ENCODE measurements around the gene TNP2. TPM values are rescaled to one million over a fixed set of nuclear protein-coding genes. Genes with fewer than 3 reads are reported as not detected.

Gene TNP2
- polyA plus RNA-seq, 3 donors: not detected

DNA sequence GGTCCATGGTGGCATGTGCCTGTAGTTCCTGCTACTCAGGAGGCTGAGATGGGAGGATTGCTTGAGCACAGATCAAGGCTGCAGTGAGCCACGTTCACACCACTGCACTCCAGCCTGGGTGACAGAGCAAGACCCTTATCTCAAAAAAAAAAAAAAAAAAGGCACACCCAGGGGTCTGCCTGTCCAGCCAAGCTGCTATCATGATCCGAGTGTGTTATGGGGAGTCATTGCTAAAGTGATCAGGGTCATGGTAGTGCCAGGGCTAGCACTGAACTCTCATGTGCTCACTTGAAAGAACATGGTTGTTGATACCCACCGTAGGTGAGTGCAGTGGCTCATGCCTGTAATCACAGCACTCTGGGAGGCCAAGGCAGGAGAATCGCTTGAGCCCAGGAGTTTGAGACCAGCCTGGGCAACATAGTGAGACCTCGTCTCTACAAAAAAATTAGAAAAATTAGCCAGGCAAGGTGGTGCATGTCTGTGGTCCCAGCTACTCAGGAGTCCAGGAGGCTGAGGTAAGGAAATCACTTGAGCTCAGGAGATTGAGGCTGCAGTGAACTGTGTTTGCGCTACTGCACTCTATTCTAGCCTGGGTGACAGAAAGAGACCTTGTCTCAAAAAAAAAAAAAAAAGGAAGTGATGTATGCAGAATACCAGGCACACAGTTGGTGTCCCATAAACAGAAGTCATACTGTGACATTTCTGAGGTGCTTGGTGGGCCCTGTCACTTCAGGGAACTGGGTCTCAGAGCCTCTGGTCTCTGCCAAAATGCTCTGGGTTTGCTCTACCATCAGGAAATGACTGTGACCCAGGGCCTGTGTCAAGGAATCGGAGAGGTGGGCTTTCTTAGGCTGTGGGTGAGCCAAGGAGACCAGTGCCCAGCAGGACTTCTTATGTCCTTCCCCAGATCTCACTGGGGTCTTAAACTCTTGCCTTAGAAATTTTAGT is 9.8 kb upstream of the TNP2 start:
- no peak overlapping the region for H3K4me2 ChIP-seq (replicated peaks; ENCODE audit: extremely low read depth, low read length, poor library complexity, severe bottlenecking)
- Mint-ChIP-seq H3K4me1 (peaks cover 15% of the 10 kb centered on the region), H3K36me3 (no peaks in the 10 kb centered on the region), H3K4me3 (peak overlapping the region in 1 of 2 donors; percentile 24), H3K27ac (peak overlapping the region in 2 of 7 donors; percentile 42 to 58), H3K27me3 (ENCODE audit: low read depth in 3 of 3) (peaks cover 9 to 12% (median 10%) of the 10 kb centered on the region in 3 donors), H3K9me3 (peaks cover 0 to 2% (median 0%) of the 10 kb centered on the region in 7 donors)
- 81% methylated on average over 6 of the region's 7 CpGs for WGBS (ENCODE audit: insufficient coverage)
- H3K9me3 ChIP-seq (replicated peaks in 1 of 2; ENCODE audit: control insufficient read depth in 1 of 2, insufficient read depth in 1 of 2, low read length in 2 of 2): no peaks in the 10 kb centered on the region
- no peak overlapping the region for H3K27ac ChIP-seq (ENCODE audit: low read depth in 1 of 2, low read length in 2 of 2)
- H3K36me3 ChIP-seq (replicated peaks in 1 of 2; ENCODE audit: control insufficient read depth in 1 of 2, insufficient read depth in 2 of 2, low read length in 2 of 2): no peaks in the 10 kb centered on the region
- H4K20me1 ChIP-seq (ENCODE audit: insufficient read depth, low read length): no peaks in the 10 kb centered on the region
- H3K27me3 ChIP-seq (ENCODE audit: control insufficient read depth in 2 of 2, insufficient read depth in 2 of 2, low read length in 2 of 2): peaks cover 0 to 1% of the 10 kb centered on the region in 2 donors
- no peaks in the 10 kb centered on the region for H3K4me1 ChIP-seq (ENCODE audit: control insufficient read depth in 1 of 2, insufficient read depth in 2 of 2, low read length in 2 of 2)
- intact Hi-C loops (cut with micrococcal nuclease): no loop called here
- H3K9ac ChIP-seq (ENCODE audit: insufficient read depth, low read length, poor library complexity, severe bottlenecking): no peak overlapping the region
- no peak overlapping the region for H3K4me3 ChIP-seq (replicated peaks in 1 of 3; ENCODE audit: low read depth in 2 of 3, low read length in 3 of 3)
- no peaks in the 10 kb centered on the region for H3K79me2 ChIP-seq (ENCODE audit: insufficient read depth, low read length)
- DNase-seq: peak in 2 of 3 donors; percentile 14 to 25
- H2AFZ ChIP-seq (ENCODE audit: insufficient read depth, low read depth, low read length, poor library complexity, severe bottlenecking): no peak overlapping the region
- TF ChIP-seq, protein P1, sequence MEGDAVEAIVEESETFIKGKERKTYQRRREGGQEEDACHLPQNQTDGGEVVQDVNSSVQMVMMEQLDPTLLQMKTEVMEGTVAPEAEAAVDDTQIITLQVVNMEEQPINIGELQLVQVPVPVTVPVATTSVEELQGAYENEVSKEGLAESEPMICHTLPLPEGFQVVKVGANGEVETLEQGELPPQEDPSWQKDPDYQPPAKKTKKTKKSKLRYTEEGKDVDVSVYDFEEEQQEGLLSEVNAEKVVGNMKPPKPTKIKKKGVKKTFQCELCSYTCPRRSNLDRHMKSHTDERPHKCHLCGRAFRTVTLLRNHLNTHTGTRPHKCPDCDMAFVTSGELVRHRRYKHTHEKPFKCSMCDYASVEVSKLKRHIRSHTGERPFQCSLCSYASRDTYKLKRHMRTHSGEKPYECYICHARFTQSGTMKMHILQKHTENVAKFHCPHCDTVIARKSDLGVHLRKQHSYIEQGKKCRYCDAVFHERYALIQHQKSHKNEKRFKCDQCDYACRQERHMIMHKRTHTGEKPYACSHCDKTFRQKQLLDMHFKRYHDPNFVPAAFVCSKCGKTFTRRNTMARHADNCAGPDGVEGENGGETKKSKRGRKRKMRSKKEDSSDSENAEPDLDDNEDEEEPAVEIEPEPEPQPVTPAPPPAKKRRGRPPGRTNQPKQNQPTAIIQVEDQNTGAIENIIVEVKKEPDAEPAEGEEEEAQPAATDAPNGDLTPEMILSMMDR (IDR thresholded peaks at IDR 0.05): no peak

DNA sequence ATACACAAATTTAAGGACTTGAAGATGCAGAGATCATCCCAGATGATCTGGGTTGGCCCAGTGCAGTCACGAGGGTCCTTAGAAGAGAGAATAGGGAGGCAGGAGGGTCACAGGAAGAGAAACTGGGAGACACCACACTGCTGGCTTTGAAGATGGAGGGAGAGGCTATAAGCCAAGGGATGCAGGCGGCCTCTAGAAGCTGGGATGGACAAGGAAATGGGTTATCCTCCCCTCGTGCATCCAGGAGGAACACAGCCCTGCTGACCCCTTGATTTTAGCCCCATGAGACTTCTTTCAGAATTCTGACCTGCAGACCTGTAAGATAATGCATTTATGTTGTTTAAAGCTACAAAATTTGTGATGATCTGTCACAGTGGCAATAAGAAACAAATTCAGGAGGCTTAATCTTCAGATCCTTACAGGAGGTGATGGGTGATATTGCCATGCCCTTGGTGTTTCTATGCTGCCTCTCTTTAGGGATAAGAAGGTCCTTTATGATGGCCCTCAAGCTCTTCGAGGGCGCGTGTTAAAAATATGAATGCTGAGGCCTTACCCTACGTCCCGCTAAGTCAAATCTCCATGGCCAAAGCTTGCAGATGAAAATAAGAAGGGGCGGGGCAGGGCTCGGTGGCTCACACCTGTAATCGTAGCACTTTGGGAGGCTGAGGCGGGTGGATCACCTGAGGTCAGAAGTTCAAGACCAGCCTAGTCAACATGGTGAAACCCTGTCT is 8.6 kb upstream of the TNP2 start:
- Histone ChIP-seq H3K9me3 (replicated peaks in 1 of 2; ENCODE audit: control insufficient read depth in 1 of 2, insufficient read depth in 1 of 2, low read length in 2 of 2) (no peaks in the 10 kb centered on the region), H3K9ac (ENCODE audit: insufficient read depth, low read length, poor library complexity, severe bottlenecking) (no peak overlapping the region), H3K4me2 (replicated peaks; ENCODE audit: extremely low read depth, low read length, poor library complexity, severe bottlenecking) (no peak overlapping the region), H3K79me2 (ENCODE audit: insufficient read depth, low read length) (no peaks in the 10 kb centered on the region), H3K36me3 (replicated peaks in 1 of 2; ENCODE audit: control insufficient read depth in 1 of 2, insufficient read depth in 2 of 2, low read length in 2 of 2) (no peaks in the 10 kb centered on the region), H4K20me1 (ENCODE audit: insufficient read depth, low read length) (no peaks in the 10 kb centered on the region), H3K4me1 (ENCODE audit: control insufficient read depth in 1 of 2, insufficient read depth in 2 of 2, low read length in 2 of 2) (no peaks in the 10 kb centered on the region), H2AFZ (ENCODE audit: insufficient read depth, low read depth, low read length, poor library complexity, severe bottlenecking) (no peak overlapping the region), H3K27ac (ENCODE audit: low read depth in 1 of 2, low read length in 2 of 2) (no peak overlapping the region), H3K27me3 (ENCODE audit: control insufficient read depth in 2 of 2, insufficient read depth in 2 of 2, low read length in 2 of 2) (peaks cover 0 to 4% of the 10 kb centered on the region in 2 donors), H3K4me3 (replicated peaks in 1 of 3; ENCODE audit: low read depth in 2 of 3, low read length in 3 of 3) (no peak overlapping the region)
- Mint-ChIP-seq H3K9me3 (peaks cover 0 to 2% (median 0%) of the 10 kb centered on the region in 7 donors), H3K27ac (no peak overlapping the region), H3K36me3 (no peaks in the 10 kb centered on the region), H3K4me1 (peaks cover 12% of the 10 kb centered on the region), H3K4me3 (no peak overlapping the region), H3K27me3 (ENCODE audit: low read depth in 3 of 3) (peaks cover 9 to 11% (median 9%) of the 10 kb centered on the region in 3 donors)
- TF ChIP-seq, protein P1 (IDR thresholded peaks at IDR 0.05): no peak
- WGBS (ENCODE audit: insufficient coverage): 84% methylated on average over 7 of the region's 12 CpGs
- no peak for DNase-seq
- intact Hi-C loops (cut with micrococcal nuclease): no loop called here

Measured in CD14-positive monocyte (primary cell).